NCI-H2029 treated with DMSO at 0.1 percent for 48 hours (cell line): ENCODE data around the gene DBNDD1.
"Not testable (repeated sequence)": the region's sequence is repeated elsewhere in the genome, so short reads cannot be mapped to it uniquely, and the experiment has no call there.

Source experiments
- DNase-seq: peaks from one replicate; lab custom pipeline; 2025; lab: John Stamatoyannopoulos, UW

Gene DBNDD1

GRCh38 chr16:89987169-89987568 lies 32.1 kb downstream of the DBNDD1 start:
- no peak for DNase-seq

GRCh38 chr16:89986600-89986999 lies 32.7 kb downstream of the DBNDD1 start:
- DNase-seq, result no peak

- no peak for DNase-seq
These were observed 34.0 kb downstream of the DBNDD1 start for GRCh38 chr16:89985219-89985618.

- no peak for DNase-seq
These were observed 35.0 kb downstream of the DBNDD1 start for GRCh38 chr16:89984216-89984615.

- no peak for DNase-seq
These were observed 35.7 kb downstream of the DBNDD1 start for GRCh38 chr16:89983536-89983935.

- DNase-seq, result no peak
These were observed 36.9 kb downstream of the DBNDD1 start for GRCh38 chr16:89982318-89982717.

GRCh38 chr16:89981414-89981813 lies 37.8 kb downstream of the DBNDD1 start:
- DNase-seq, result no peak

GRCh38 chr16:89974870-89975269 lies 44.4 kb downstream of the DBNDD1 start:
- no peak for DNase-seq

GRCh38 chr16:89973654-89974335 lies 45.5 kb downstream of the DBNDD1 start:
- DNase-seq, result no peak

GRCh38 chr16:89973235-89973634 lies 46.0 kb downstream of the DBNDD1 start:
- DNase-seq, result no peak

- DNase-seq, result no peak
These were observed 46.7 kb downstream of the DBNDD1 start for GRCh38 chr16:89972244-89973234.

- no peak for DNase-seq
These were observed 47.6 kb downstream of the DBNDD1 start for GRCh38 chr16:89971495-89972243.

GRCh38 chr16:89969741-89970410 lies 49.4 kb downstream of the DBNDD1 start:
- DNase-seq, result no peak

- DNase-seq, result not testable (repeated sequence)
These were observed 51.2 kb downstream of the DBNDD1 start for GRCh38 chr16:89968074-89968473.

- not testable (repeated sequence) for DNase-seq
These were observed 51.8 kb downstream of the DBNDD1 start for GRCh38 chr16:89967436-89967835.

GRCh38 chr16:89966756-89967155 lies 52.5 kb downstream of the DBNDD1 start:
- no peak for DNase-seq

- no peak for DNase-seq
These were observed 53.6 kb downstream of the DBNDD1 start for GRCh38 chr16:89965447-89966225.

GRCh38 chr16:89964201-89964600 lies 55.1 kb downstream of the DBNDD1 start:
- no peak for DNase-seq

GRCh38 chr16:89962754-89963498 lies 56.3 kb downstream of the DBNDD1 start:
- no peak for DNase-seq

GRCh38 chr16:89961920-89962319 lies 57.3 kb downstream of the DBNDD1 start:
- no peak for DNase-seq
